ENCODE data around the gene ARL17B.
"Not testable (repeated sequence)": the region's sequence is repeated elsewhere in the genome, so short reads cannot be mapped to it uniquely, and the experiment has no call there.

Gene ARL17B

GRCh38 chr17:46287587-46287986, 74.0 kb downstream of the ARL17B start:
- not testable (repeated sequence) for DNase-seq

- peak; percentile 76 for DNase-seq
These were observed 74.8 kb downstream of the ARL17B start for GRCh38 chr17:46286764-46287221.

- DNase-seq: not testable (repeated sequence)
These were observed 76.1 kb downstream of the ARL17B start for GRCh38 chr17:46285500-46285899.

- peak; percentile 46 for DNase-seq
These were observed 77.1 kb downstream of the ARL17B start for GRCh38 chr17:46284467-46284866.

GRCh38 chr17:46282635-46283034, 78.9 kb downstream of the ARL17B start:
- not testable (repeated sequence) for DNase-seq

DNA sequence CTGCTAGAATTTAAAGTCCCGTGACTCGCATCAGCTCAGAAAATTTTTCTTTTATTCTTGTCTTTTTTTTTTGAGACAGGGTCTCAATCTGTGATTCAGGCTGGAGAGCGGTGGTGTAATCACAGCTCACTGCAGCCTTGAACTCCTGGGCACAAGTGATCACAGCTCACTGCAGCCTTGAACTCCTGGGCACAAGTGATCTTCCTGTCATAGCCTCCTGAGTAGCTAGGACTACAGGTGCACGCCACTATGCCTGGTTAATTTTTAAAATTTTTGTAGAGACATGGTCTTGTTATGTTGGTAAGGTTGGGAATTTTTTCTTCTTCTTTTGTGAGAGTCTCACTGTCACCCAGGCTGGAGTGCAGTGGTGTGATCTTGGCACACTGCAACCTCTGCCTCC, 80.2 kb downstream of the ARL17B start:
- DNase-seq: not testable (repeated sequence)

DNA sequence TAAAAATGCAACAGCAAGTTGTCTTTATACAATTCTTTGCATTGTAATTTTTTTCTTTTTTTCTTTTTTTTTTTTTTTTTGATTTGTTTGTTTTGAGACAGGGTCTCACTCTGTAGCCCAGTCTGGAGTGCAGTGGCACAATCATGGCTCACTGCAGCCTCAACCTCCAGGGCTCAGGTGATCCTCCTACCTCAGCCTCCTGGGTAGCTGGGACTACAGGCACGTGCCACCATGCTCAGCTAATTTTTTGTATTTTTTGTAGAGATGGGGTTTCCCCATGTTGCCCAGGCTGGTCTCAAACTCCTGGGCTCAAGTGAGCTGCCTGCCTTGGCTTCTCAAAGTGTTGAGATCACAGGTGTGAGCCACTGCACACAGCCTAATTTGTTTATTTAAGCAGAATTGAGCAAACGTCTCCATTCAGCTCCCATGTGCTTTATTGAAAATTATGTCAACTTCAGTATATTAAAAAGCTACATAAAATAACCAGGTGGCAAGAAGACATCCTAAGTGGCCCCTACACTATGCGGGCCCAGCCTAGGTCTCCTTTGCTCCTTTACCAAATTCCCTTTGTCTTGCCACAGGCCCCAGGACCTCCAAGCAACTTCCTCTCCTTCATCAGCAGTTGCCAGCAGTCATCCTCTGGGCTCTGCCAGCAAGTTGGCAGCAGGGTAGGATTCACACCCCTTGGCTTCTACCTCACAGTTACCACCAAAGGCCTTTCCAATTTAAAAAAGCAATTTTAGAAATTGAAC, 84.7 kb downstream of the ARL17B start:
- not testable (repeated sequence) for DNase-seq

DNA sequence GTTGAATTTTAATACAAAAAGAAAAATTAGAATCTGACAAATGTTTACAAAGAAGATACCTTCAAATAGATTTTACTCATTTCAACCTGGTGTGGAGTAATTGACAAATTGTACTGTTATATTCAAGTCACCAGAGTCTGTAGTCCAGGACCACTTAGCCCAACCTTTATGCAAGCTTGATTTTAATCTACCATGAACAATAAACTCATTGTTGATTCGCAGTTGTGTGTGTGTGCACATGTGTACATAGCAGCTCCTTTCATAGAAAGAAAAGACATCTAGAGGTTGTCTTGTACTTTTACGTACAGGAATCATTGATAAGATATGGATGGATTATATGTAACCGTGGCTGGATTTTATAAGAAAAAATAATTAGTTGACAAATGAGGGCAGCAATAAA, 87.3 kb downstream of the ARL17B start:
- no peak for DNase-seq

- DNase-seq: no peak
These were observed 87.9 kb downstream of the ARL17B start for GRCh38 chr17:46273541-46274236.

GRCh38 chr17:46270032-46270431, 91.5 kb downstream of the ARL17B start:
- no peak for DNase-seq

GRCh38 chr17:46266656-46267544, 94.7 kb downstream of the ARL17B start:
- peak; percentile 90 for DNase-seq

GRCh38 chr17:46266063-46266655, 95.4 kb downstream of the ARL17B start:
- DNase-seq: peak; percentile 75

DNA sequence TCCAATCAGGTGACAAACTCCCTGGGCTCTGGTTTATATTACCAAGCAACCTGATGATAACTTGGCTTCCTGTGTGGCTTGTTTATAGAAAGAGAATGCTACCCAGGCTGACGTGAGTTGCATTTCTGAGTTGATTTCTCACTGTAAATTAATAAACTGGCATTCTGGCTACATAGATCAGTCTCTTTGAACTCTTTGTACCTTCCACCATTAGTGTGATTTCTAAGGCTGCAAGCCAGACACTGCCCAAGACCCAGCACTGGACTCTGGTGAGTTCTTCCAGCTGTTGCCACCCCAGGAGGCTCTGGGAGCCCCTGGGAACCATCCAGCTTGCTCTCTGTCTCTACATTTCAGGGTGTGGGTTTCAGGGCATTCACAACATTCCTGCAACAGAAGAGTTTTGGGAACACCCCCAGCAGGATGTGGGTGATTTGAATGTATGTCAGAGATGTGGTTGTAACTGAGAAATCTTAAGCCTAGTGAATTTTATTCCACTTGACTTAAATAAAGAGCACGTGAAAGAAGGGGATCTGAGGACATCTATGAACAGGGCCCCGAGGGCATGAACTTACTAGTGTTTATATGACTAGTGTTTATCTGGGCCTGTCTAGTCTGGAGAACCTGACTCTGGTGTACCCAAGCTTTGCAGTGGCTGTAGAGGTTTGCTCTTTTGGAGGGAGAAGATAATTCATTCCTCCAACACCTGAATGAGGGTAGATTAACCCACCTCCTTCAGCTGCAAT, 96.9 kb downstream of the ARL17B start:
- DNase-seq: peak; percentile 93

- no peak for DNase-seq
These were observed 99.3 kb downstream of the ARL17B start for GRCh38 chr17:46262271-46262670.

DNA sequence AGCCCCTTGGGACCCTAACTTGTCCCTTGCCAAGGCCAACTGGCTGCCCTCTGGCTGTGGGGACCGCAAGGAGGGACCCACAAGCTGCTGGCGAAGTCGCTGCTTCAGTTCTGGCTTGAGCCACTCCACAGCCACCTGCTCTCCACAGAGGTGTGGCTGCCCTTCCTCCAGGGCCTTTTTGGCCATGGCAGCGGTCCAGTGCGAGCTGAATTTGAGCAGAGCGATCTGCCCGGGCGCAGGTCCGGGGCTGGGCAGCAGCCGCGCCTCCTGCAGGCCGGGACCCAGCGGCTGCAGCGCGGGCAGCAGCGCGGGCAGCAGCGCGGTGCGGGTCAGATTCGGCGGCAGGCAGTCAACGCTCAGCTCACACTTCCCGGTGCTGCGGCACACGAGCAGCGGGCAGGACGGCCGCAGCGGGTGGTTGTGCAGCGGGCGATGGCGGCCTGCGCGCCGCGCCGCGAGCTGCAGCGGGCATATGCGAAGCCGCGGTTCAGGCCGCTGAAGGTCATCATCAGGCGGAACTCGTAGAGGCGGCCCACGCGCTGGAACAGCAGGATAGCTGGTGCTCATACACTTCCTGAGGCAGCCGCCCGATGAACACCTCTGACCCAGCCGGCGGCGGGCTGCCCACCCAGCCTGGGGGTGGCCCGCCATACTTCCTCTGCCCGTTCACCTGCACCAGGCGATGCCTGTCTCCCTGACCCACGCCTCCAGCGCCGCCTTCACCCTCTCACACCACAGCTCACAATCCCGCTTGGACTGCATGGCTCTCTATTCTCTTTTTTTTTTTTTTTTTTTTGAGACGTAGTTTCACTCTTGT, 101.5 kb downstream of the ARL17B start:
- peak; percentile 25 for DNase-seq

GRCh38 chr17:46256369-46256768, 105.2 kb downstream of the ARL17B start:
- DNase-seq: not testable (repeated sequence)

- not testable (repeated sequence) for DNase-seq
These were observed 107.4 kb downstream of the ARL17B start for GRCh38 chr17:46254215-46254614.

DNA sequence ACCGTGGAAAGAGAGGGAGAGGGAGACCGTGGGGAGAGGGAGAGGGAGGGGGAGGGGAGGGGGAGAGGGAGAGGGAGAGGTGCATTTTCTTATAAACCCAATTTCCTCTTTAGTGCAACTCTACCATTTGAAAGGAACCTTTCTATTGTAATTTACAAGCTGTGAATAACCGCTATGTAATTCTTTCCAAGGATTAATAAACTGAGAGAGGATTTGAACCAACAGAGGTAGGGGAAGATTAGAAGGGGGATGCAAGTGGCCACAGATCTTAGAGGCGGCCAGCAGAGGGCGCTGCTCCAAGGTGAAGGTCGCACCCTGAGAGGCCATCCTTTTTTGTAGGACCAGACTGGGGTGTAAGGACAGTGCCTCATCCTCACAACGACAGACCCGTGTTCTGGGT, 107.8 kb downstream of the ARL17B start:
- DNase-seq: peak; percentile 58

DNA sequence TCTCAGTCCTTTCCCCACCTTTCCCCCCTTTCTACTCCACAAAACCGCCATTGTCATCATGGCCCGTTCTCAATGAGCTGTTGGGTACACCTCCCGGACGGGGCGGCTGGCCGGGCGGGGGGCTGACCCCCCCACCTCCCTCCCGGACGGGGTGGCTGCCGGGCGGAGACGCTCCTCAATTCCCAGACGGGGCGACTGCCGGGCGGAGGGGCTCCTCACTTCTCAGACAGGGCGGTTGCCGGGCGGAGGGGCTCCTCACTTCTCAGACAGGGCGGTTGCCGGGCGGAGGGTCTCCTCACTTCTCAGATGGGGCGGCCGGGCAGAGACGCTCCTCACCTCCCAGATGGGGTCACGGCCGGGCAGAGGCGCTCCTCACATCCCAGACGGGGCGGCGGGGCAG, 108.8 kb downstream of the ARL17B start:
- DNase-seq: not testable (repeated sequence)

- not testable (repeated sequence) for DNase-seq
These were observed 112.4 kb downstream of the ARL17B start for GRCh38 chr17:46249153-46249552.
